Epithelial cell of proximal tubule (primary cell): ENCODE data around the gene SLC2A1. TPM values are rescaled to one million over a fixed set of nuclear protein-coding genes. Genes with fewer than 3 reads are reported as not detected.

Experiments used
- DNase-seq: peaks from one replicate; pipeline ENCODE4 v3.0.0-alpha.2; 2011; ENCODE audit warnings: low read depth
- H3K4me3 ChIP-seq: 2 replicates; pipeline ENCODE4 v1.5.1; 2011; ENCODE audit warnings: low read depth, mild to moderate bottlenecking, low read length
- CTCF ChIP-seq: conservative IDR thresholded peaks from 2 replicates; pipeline ENCODE4 v1.5.1; 2012; ENCODE audit warnings: low read depth, mild to moderate bottlenecking, low read length
- total RNA-seq: library from RNA; depleted of rRNA; stranded (reverse); fragments of >200 nt; gene quantifications from 2 replicates; pipeline ENCODE4 v1.2.3, GENCODE V29; 2015

SLC2A1 gene
- total RNA-seq, 1 donor from 2014 or later: 598 TPM

GRCh38 chr1:42990757-42991346 is 32.2 kb upstream of the SLC2A1 start:
- no peak overlapping the region for H3K4me3 ChIP-seq
- no peak for DNase-seq
- no peak for TF ChIP-seq CTCF

- TF ChIP-seq CTCF: no peak
- no peak overlapping the region for H3K4me3 ChIP-seq
- DNase-seq: no peak
These were observed 25.0 kb upstream of the SLC2A1 start for GRCh38 chr1:42983693-42984092.

GRCh38 chr1:42983253-42983652 is 24.6 kb upstream of the SLC2A1 start:
- no peak for TF ChIP-seq CTCF
- DNase-seq: no peak
- H3K4me3 ChIP-seq: no peak overlapping the region

- no peak for DNase-seq
- TF ChIP-seq CTCF: no peak
These were observed 24.0 kb upstream of the SLC2A1 start for GRCh38 chr1:42982641-42983040.

GRCh38 chr1:42981871-42982270 is 23.2 kb upstream of the SLC2A1 start:
- H3K4me3 ChIP-seq: no peak overlapping the region
- no peak for DNase-seq
- no peak for TF ChIP-seq CTCF

More at GRCh38 chr1:42982641-42983040, 24.0 kb upstream of the SLC2A1 start:
- no peak overlapping the region for H3K4me3 ChIP-seq

- no peak overlapping the region for H3K4me3 ChIP-seq
- DNase-seq: no peak
- no peak for TF ChIP-seq CTCF
These were observed 22.7 kb upstream of the SLC2A1 start for GRCh38 chr1:42981255-42981805.
